Measurements from ENCODE around the gene TAS2R60. TPM values are rescaled to one million over a fixed set of nuclear protein-coding genes. Genes with fewer than 3 reads are reported as not detected.
A peak's percentile ranks its signal among the peaks of the same experiment; 100 is the strongest.

The TAS2R60 gene
- polyA plus RNA-seq, 1 of the 3 experiments (the other 2 are of a cell fraction) = not detected

- no peak for TF ChIP-seq ZBTB33 (IDR thresholded peaks at IDR 0.05; ENCODE audit: borderline replicate concordance, low read depth)
- no peak for TF ChIP-seq JUND (IDR thresholded peaks at IDR 0.05)
- TF ChIP-seq MAX (IDR thresholded peaks at IDR 0.05; ENCODE audit: low read depth) = no peak
- TF ChIP-seq SMC3 (IDR thresholded peaks at IDR 0.05; ENCODE audit: low read depth, low read length) = no peak
- TF ChIP-seq RFX5 (IDR thresholded peaks at IDR 0.05; ENCODE audit: low read length) = no peak
- no peak for TF ChIP-seq MXI1 (IDR thresholded peaks at IDR 0.05; ENCODE audit: low read depth, low read length)
- TF ChIP-seq CHD2 (IDR thresholded peaks at IDR 0.05; ENCODE audit: low read length, partially characterized antibody) = no peak
- TF ChIP-seq RCOR1 (IDR thresholded peaks at IDR 0.05; ENCODE audit: low read length) = no peak
Measured at GRCh38 chr7:143408252-143408685, 35.0 kb upstream of the TAS2R60 start (continued).

- Histone ChIP-seq H3K4me3 (ENCODE audit: low read depth in 2 of 2, low read length in 1 of 2) (no peak within 1 kb of the TSS), H3K9me3 (no peaks in the 10 kb centered on the region), H3K9ac (no peak within 1 kb of the TSS), H2AFZ (ENCODE audit: low read depth) (peak within 1 kb of the TSS; percentile 85), H3K36me3 (replicated peaks in 1 of 2; ENCODE audit: control insufficient read depth in 1 of 2, insufficient read depth in 2 of 2, low read length in 1 of 2) (no peaks in the 10 kb centered on the region), H3K4me1 (ENCODE audit: control insufficient read depth in 1 of 2, insufficient read depth in 2 of 2, low read depth in 1 of 2, low read length in 1 of 2) (peaks cover 4 to 23% of the 10 kb centered on the region in 2 experiments; a peak in 3 of 4 replicates), H3K27ac (ENCODE audit: low read depth in 2 of 2, low read length in 1 of 2) (no peak within 1 kb of the TSS), H3K9me2 (no peaks in the 10 kb centered on the region), H3K27me3 (ENCODE audit: insufficient read depth) (no peaks in the 10 kb centered on the region), H3K79me2 (ENCODE audit: insufficient read depth) (no peaks in the 10 kb centered on the region), H3F3A (replicated peaks; ENCODE audit: insufficient read depth) (no peaks in the 10 kb centered on the region), H4K20me1 (ENCODE audit: insufficient read depth) (no peaks in the 10 kb centered on the region), H3K4me2 (peak within 1 kb of the TSS; percentile 61)
- DNase-seq = no peak
- TF ChIP-seq IRF3 (IDR thresholded peaks at IDR 0.05; ENCODE audit: low read depth, low read length) = no peak
- no peak for TF ChIP-seq POLR2AphosphoS5 (IDR thresholded peaks at IDR 0.05; ENCODE audit: low read depth, low read length)
- TF ChIP-seq JUND (IDR thresholded peaks at IDR 0.05) = no peak
- ChIA-PET CTCF (interaction anchor here (1.3 to 8.8 kb wide), 4 partner anchors 7 to 169 kb away, joined by 5 to 68 read pairs (median 34); partner anchors contain the start of gene ZYX), POLR2A (no interaction called here)
- 52% methylated on average over 29 of the region's 39 CpGs for WGBS (ENCODE audit: low lambda C conversion rate)
Measured at GRCh38 chr7:143408686-143409561, 34.3 kb upstream of the TAS2R60 start, which contains the start of gene EPHA1. TSS of gene EPHA1 (minus strand) at chr7:143408856. CDS start at chr7:143408805, 51 bp downstream.
